HG03439 (cell line): ENCODE data around the gene SLC4A7.
"Not testable (repeated sequence)": the region's sequence is repeated elsewhere in the genome, so short reads cannot be mapped to it uniquely, and the experiment has no call there.

ENCODE experiments used
- ATAC-seq: cut with Tn5 transposase; IDR thresholded peaks from one replicate; pipeline ENCODE4 v1.9.1; 2021; ENCODE audit warnings: mild to moderate bottlenecking, moderate library complexity; ENCODE audit not compliant: unreplicated experiment

SLC4A7 gene

GRCh38 chr3:27484015-27484844 lies at the start of gene SLC4A7:
Gene SLC4A7, minus strand, starts transcription at chr3:27484384. Its CDS starts 258 bp downstream, at chr3:27484126.
- ATAC-seq = peak; percentile 90

GRCh38 chr3:27533261-27533607 lies 49.0 kb upstream of the SLC4A7 start:
- no peak for ATAC-seq

DNA sequence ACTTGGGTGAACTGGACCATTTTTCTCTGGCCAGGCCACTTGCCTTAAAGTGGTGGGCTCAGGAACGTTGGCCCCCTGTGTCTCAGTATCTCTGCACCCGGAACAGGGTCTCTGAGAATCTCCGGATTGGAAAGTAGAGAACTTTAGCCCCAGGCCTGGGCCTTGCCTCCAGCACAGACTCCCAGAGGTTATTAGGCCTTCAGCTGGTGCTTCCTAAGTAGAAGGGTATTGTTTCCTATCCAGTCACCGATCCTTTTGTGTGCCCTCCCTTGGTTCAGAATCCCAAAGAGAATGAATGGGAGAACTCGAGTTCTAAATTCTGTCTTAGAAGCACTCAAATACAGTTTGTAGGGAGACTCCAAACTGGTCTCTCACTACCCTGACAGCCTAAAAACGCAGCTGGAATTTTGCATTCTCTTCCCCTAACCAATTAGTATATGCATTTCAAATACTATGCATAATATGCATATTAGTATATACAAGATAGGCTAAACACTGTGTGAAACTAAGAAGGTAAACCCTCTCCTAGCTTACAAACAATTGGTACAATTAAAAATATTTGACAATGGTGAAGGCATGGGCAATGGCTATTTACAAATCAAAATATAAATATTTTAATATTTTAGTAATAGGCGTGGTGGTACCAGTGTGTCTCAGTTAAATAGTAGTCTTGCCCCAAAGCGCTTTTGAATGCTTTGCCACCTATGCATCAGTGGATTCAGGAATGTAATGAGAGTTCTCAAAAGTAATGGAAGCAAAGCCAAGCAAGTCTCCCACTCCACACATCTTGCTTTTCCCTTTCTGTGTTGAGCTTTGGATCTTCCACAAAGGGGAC lies 48.5 kb upstream of the SLC4A7 start:
- no peak for ATAC-seq

- ATAC-seq = not testable (repeated sequence)
These were observed 47.1 kb upstream of the SLC4A7 start for GRCh38 chr3:27531193-27531751.

DNA sequence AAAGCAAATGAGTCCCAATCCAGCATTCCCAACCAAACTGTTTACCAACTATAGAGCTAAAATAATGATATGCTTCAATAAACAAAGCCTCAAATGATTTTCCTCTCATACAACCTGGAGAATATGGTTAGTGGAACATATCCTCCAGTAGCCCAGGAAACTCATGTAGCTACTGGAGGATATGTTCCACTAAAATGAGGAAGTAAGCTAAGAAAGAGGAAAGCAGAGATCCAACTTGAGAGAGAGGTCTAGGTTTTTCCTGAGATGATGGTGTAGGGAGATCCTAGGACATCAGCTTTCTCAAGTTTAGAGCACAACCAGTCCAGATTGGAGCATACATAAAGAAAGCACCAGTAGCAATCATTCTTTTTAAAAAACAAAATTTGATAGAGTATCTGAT lies 44.6 kb upstream of the SLC4A7 start:
- no peak for ATAC-seq

- ATAC-seq = no peak
These were observed 42.6 kb upstream of the SLC4A7 start for GRCh38 chr3:27526614-27527315.

DNA sequence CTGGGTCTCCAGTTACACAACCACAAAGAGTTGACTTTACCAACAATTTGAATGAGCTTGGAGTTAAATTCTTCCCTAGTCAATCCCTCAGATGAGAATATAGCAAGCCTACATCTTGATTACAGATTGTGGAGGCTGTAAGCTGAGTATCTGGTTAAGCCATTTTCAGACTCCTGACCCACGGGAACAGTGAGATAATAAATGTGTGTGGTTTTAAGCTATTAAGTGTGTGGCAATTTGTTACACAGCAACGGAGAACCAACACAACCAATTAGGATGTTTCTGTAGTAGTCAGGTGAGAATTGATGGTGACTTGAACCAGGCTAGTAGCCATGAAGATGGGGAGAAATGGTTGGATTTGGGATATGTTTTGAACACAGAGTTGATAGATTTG lies 37.7 kb upstream of the SLC4A7 start:
- no peak for ATAC-seq

DNA sequence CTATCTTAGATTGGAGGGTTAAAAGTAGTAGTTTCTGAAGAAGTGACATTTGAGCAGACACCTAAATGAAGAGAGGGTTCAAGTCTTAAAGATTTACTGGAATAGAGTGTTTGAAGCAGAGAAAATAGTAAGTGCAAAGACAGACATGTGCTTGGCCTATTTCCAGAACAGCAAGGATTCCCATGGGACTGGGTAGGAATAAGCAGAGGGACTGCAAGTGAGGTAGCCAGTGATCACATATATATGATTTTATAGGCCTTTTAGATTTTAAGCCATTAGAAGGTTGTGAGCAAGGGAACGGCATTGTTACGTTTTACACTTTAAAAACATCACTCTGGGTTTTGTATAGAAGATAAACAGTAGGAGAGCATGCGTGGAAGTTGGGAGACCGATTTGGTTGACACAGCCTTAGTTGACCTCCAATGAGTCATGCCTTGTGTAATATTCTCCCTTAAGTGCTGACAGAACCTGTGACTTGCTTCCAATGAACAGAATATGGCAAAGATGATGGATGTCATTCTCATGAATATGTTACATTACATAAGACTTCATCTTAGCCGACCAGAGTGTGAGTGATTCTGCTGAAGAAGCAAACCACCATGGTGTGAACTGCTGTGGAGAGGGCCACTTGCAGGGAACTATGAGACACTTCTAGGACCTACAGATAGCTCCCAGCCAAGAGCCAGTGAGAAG lies 37.1 kb upstream of the SLC4A7 start:
- ATAC-seq = no peak

DNA sequence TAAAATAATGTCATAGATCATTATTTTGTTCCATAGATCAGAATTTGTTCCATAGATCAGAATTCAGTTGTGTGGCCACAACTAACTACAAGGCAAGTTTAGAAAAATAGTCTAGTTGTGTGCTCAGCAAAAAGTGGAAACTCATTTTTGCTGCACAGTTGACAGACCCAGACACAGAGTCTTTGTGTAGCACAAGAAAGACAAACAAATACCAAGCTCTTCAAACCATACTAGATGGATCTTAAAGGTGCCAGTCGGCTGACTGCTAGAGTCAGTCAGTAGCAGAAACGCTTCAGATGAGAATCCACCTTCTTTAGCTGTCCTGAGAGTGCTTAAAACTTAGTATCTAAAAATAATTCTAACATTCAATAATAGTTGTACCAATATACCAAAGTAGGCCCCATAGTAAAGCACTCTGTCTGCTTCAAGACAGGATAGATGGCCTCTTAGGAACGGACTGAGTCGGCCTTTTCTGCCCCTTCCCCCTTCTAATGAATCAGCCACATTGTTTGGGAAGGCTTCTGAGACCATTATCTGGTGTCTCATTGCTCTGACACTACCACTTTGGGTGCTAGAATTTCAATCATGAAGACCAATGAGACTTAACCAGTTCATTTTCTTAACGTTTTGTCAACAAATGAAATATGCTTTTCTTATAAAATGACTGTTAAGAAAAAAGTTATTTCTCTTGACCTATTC lies 27.7 kb upstream of the SLC4A7 start:
- ATAC-seq = no peak

DNA sequence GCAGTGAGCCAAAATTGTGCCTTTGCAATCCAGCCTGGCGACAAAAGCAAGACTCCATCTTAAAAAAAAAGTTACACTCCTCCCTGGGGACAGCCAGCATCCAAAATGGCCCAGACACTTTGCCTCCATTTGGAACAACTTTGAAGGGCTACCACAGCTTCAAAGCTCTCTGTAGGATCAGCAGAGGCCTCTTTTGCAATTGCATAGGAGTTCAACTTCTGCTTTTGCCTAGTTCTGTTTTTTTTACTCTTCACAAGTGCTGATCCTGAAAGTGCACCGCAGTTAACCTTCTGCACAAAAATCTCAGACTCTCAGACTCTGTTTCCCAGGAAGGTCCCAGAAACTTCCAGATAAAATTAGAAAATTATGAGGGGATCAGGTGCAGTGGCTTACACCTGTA lies 25.2 kb upstream of the SLC4A7 start:
- no peak for ATAC-seq

DNA sequence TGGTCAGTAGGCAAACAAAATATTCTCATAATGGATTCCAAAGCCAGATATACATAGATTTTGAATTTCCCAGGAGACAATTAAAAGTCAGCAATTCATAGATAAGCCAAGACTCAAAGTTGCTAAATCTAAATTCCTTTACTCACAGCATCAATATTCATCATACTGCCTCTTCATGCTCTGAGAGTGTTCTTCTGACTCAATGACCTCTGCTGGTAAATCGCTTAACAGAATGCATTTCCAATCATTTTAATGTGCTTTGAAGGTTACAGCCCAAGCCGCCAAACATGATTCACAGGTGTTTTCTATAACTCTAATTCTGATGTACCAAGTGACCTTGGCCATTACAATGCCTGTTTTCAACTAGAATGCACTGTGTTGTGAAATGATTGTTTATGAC lies 24.2 kb upstream of the SLC4A7 start:
- ATAC-seq = no peak

DNA sequence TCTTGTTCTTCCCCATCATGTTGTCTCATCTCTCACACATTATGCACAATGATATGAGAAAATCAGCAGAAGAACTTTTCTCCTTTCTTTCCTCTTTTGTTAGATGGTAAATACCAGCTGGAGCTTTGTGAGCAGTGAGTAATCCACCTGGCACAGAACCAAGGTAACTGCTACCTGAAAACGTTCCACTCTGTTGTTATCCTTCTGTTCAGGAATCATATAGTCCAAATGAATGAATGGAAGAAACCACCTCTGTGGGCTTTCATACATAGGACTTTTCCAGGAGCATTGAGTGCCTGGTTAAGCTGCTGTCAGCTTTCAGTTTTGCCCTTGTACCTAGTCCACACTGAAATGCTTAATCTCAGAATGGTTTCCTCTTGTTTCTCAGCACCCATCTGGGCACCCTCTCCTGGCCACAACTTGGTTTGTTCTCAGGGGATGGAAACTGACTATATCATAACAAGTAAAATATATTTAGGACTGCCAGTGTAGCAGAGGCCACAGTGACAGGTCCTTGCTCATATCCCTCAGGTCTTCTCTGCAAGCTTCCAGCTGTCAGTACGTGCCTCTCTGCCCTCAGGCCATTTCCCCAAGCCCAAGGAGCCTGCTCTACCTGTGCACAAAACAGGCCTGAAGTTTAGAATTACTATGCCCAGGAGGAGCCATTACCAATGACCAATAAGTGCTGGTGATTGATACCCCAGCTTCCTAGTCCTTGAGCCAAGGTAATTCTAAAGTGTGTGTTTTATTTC lies 23.5 kb upstream of the SLC4A7 start:
- no peak for ATAC-seq

GRCh38 chr3:27507111-27507510 lies 22.9 kb upstream of the SLC4A7 start:
- no peak for ATAC-seq

GRCh38 chr3:27504749-27505148 lies 20.6 kb upstream of the SLC4A7 start:
- no peak for ATAC-seq

DNA sequence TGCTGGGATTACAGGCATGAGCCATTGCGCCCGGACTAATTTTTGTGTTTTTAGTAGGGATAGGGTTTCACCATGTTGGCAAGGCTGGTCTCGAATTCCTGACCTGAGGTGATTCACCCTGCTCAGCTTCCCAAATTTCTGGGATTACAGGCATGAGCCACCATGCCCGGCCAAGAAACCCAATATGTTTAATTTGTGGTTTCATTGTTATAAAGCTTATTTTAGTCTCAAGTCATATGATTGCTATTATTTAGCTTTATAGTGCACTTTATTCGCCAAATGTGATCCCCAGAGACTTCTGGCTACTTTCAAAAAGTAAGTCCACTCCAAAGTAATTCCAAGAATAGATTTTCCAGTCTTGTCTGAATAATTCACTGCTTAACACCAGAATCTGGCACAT lies 19.3 kb upstream of the SLC4A7 start:
- ATAC-seq = no peak

DNA sequence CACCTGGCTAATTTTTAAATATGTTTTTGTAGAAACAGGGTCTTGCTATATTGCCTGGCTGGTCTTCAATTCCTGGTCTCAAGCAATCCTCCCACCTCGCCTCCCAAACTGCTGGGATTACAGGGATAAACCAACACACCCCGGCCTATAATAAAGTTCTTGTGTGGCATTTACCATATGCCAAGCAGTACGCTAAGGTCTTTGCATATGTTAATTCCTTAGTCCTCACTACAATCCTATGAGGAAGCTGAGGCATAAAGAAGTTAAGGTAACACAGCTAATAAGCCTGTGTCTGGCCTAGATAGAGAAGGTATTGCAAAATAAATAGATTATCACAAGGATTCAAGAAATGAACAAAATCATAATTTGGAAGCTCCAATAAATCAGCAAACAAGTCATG lies 17.6 kb upstream of the SLC4A7 start:
- ATAC-seq = no peak

DNA sequence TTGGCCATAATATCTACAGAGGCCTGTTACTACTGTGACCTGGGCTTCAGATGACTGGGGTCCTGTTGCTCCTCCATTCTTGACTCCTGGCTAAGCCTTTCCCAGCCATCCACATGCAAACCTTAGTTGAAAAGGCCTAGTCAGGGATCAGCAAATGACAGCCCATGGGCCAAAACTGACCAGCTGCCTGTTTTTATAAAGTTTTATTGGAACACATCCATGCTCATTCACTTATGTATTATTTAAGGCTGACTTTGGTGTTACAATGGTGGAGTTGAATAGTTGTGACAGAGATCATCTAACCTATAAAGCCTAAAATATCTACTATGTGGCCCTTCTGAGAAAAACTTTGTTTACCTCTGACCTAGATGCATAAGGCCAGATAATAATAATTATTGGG lies 16.8 kb upstream of the SLC4A7 start:
- no peak for ATAC-seq

DNA sequence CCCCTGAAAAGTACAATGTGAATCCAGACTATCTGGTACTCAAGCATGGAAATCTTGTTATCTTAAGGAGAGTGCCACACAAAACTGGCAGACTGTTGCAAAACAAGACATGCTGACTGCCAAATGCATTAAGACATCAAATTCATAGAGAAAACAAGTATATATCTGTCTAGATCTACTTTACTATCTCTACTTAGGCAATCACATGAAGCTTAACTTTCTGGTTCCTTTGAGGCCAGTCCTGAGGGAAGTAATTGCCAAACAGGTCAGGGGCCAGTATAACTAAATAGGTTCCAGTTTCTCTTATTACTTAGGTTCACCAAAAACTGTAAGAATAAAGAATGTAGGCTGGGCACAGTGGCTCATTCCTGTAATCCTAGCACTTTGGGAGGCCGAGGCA lies 15.9 kb upstream of the SLC4A7 start:
- ATAC-seq = no peak

DNA sequence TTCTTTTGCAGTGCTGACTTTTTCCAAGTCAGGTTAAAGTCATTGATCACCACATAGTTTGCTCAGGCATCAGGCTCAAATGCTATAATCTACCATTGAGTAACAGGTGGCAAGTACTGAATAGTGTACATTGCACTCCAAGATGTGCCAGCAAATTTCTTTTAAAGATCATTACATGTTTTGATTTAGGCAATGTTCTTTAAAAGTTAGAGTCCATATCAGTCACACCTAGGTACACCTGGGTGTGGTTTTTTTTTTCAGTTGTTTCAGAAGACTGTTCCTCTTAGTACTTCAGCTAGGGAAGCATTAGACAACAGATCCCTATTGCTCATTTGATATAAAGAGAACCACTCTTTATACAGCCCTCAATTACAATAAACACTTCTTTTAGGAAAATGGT lies 10.6 kb upstream of the SLC4A7 start:
- ATAC-seq = no peak
